ENCODE data around the gene ARAP1. TPM values are rescaled to one million over a fixed set of nuclear protein-coding genes. Genes with fewer than 3 reads are reported as not detected.
A peak's percentile ranks its signal among the peaks of the same experiment; 100 is the strongest.

ARAP1 gene
- total RNA-seq, 1 donor from 2014 or later: 139 TPM

DNA sequence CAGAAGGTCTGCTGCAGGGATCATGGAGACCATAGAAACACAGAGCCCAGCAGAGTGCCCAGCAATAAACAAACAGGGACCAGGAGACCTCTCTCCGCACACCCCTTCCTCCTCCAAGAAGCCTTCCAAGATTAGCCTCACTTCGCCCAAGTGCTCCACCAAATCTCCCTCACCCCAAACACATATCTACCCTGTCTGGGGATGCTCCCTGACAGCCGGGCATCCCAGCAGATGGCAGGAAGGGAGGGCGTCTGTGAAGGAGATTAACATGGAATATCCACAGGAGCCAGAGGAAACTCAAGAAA lies 26.5 kb downstream of the ARAP1 start:
- CTCF ChIA-PET: interaction anchor here (0.7 to 6.6 kb wide), 38 partner anchors 8 to 517 kb away, joined by 3 to 144 read pairs (median 5); partner anchors contain the start of genes ATG16L2 and STARD10
- Mint-ChIP-seq H3K4me1 (peaks cover 87% of the 10 kb centered on the region), H3K27me3 (no peaks in the 10 kb centered on the region), H3K36me3 (ENCODE audit: low read depth) (peaks cover 52% of the 10 kb centered on the region), H3K27ac (peak overlapping the region; percentile 78), H3K9me3 (no peaks in the 10 kb centered on the region), H3K4me3 (no peak overlapping the region)
- DNase-seq: no peak
- TF ChIP-seq, protein P1, sequence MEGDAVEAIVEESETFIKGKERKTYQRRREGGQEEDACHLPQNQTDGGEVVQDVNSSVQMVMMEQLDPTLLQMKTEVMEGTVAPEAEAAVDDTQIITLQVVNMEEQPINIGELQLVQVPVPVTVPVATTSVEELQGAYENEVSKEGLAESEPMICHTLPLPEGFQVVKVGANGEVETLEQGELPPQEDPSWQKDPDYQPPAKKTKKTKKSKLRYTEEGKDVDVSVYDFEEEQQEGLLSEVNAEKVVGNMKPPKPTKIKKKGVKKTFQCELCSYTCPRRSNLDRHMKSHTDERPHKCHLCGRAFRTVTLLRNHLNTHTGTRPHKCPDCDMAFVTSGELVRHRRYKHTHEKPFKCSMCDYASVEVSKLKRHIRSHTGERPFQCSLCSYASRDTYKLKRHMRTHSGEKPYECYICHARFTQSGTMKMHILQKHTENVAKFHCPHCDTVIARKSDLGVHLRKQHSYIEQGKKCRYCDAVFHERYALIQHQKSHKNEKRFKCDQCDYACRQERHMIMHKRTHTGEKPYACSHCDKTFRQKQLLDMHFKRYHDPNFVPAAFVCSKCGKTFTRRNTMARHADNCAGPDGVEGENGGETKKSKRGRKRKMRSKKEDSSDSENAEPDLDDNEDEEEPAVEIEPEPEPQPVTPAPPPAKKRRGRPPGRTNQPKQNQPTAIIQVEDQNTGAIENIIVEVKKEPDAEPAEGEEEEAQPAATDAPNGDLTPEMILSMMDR (IDR thresholded peaks at IDR 0.05): no peak
- intact Hi-C loops (cut with micrococcal nuclease): loop anchor here (1.0 kb wide), 7 partner anchors 11 to 453 kb away; partner anchors contain the start of gene ARAP1
- no peak for ATAC-seq (ENCODE audit: low read depth)
- POLR2A ChIA-PET: interaction anchor here (0.6 to 3.9 kb wide), 27 partner anchors 11 to 459 kb away, joined by 3 to 57 read pairs (median 4); partner anchors contain the start of genes ARAP1, ATG16L2 and STARD10

GRCh38 chr11:72724851-72725723 lies 27.1 kb downstream of the ARAP1 start:
- peak; percentile 30 for ATAC-seq (ENCODE audit: low read depth)
- POLR2A ChIA-PET: interaction anchor here (0.5 to 3.9 kb wide), 28 partner anchors 11 to 460 kb away, joined by 3 to 57 read pairs (median 4); partner anchors contain the start of genes ARAP1, ATG16L2 and STARD10
- Mint-ChIP-seq H3K27me3 (no peaks in the 10 kb centered on the region), H3K4me1 (peaks cover 87% of the 10 kb centered on the region), H3K4me3 (peak overlapping the region; percentile 60), H3K9me3 (no peaks in the 10 kb centered on the region), H3K27ac (peak overlapping the region; percentile 78), H3K36me3 (ENCODE audit: low read depth) (peaks cover 46% of the 10 kb centered on the region)
- CTCF ChIA-PET: interaction anchor here (0.6 to 6.6 kb wide), 40 partner anchors 9 to 576 kb away, joined by 3 to 144 read pairs (median 5); partner anchors contain the start of genes ATG16L2 and STARD10
- intact Hi-C loops (cut with micrococcal nuclease): loop anchor here (1.0 to 5.0 kb wide), 8 partner anchors 11 to 517 kb away; partner anchors contain the start of gene ARAP1
- TF ChIP-seq, protein P1 (IDR thresholded peaks at IDR 0.05): peak; percentile 84
- DNase-seq: peak; percentile 61

DNA sequence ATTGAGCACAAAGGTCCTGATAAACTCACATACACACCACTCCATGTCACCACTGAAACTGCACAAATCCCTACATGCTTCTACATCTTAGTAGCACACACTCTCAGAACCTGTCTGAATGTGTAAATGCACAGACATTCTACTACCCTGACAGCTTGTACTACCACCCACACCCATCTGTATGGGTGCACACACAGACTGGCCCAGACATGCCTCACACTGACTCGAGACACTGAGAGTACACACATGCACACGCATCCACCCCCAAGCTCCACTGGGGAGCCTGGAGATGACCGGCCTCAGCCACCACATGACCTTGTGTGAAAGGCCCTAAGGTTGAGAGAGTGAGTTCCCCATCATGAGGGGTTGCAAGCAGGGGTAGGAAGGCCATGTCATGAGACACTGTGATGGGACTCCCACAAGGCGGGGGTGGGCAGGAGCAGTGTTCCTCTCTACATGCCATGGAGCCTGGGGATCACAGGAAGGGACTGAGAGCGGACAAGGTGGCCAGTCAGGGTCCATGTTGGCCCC lies 28.1 kb downstream of the ARAP1 start:
- H3K4me3 Mint-ChIP-seq: peak overlapping the region; percentile 32

GRCh38 chr11:72723508-72723907 lies 28.7 kb downstream of the ARAP1 start:
- TF ChIP-seq, protein P1 (IDR thresholded peaks at IDR 0.05): no peak
- Mint-ChIP-seq H3K27me3 (no peaks in the 10 kb centered on the region), H3K4me1 (peaks cover 88% of the 10 kb centered on the region), H3K27ac (no peak overlapping the region), H3K36me3 (ENCODE audit: low read depth) (peaks cover 47% of the 10 kb centered on the region), H3K9me3 (no peaks in the 10 kb centered on the region), H3K4me3 (no peak overlapping the region)
- POLR2A ChIA-PET: interaction anchor here (0.5 to 3.4 kb wide), 3 partner anchors 21 to 70 kb away, joined by 3 to 25 read pairs (median 5); partner anchors contain the start of gene STARD10
- DNase-seq (no peak), ATAC-seq (ENCODE audit: low read depth) (no peak)
- intact Hi-C loops (cut with micrococcal nuclease): loop anchor here (5.0 kb wide), 1 partner anchor 519 kb away; no protein-coding TSS in a partner anchor
- CTCF ChIA-PET: interaction anchor here (2.5 to 6.6 kb wide), 2 partner anchors 70 to 454 kb away, joined by 7 to 144 read pairs; partner anchors contain the start of gene STARD10

More for the DNA sequence above, 28.1 kb downstream of the ARAP1 start:
- TF ChIP-seq, protein P1 (IDR thresholded peaks at IDR 0.05): no peak
- POLR2A ChIA-PET: interaction anchor here (0.6 to 3.4 kb wide), 2 partner anchors 21 to 69 kb away, joined by 3 to 25 read pairs; partner anchors contain the start of gene STARD10
- Mint-ChIP-seq H3K4me1 (peaks cover 88% of the 10 kb centered on the region), H3K27me3 (no peaks in the 10 kb centered on the region), H3K9me3 (no peaks in the 10 kb centered on the region), H3K27ac (no peak overlapping the region), H3K36me3 (ENCODE audit: low read depth) (peaks cover 48% of the 10 kb centered on the region)
- CTCF ChIA-PET: interaction anchor here (1.6 to 6.6 kb wide), 8 partner anchors 10 to 454 kb away, joined by 7 to 144 read pairs (median 12); partner anchors contain the start of genes ATG16L2 and STARD10
- ATAC-seq (ENCODE audit: low read depth): no peak
- DNase-seq: no peak
- intact Hi-C loops (cut with micrococcal nuclease): loop anchor here (5.0 kb wide), 1 partner anchor 518 kb away; no protein-coding TSS in a partner anchor
